H1 (cell line): ENCODE data around the gene HOXB3. TPM values are rescaled to one million over a fixed set of nuclear protein-coding genes. Genes with fewer than 3 reads are reported as not detected.

Source experiments
- SAP30 ChIP-seq: fragments of 300-600 bp; sonication (generic); IDR thresholded peaks from 2 replicates; pipeline ENCODE4 v1.7.1; 2012; ENCODE audit warnings: low read length, moderate library complexity, mild to moderate bottlenecking, inconsistent platforms; ENCODE audit not compliant: insufficient read depth, insufficient replicate concordance
- polyA plus RNA-seq, 7 experiments: library from polyadenylated mRNA; depleted of rRNA in 3 of 7; stranded (reverse) in 5 of 7; unstranded in 2 of 7; fragments of >200 nt in 5 of 7; fragments of 200-250 nt in 2 of 7; gene quantifications; 1 replicate in 5 of 7; 2 replicates in 1 of 7; 4 replicates in 1 of 7; pipeline versions ENCODE4 v1.2.1 to v1.2.3, GENCODE V29; 2011 to 2013; ENCODE audit warnings: missing spikeins in 2 of 7, mixed read lengths in 2 of 7
- total RNA-seq: library from RNA; stranded (reverse); fragmentation: NEBNext Ultra II Directional; extraction: Animal tissue kit (Norgen Biotek cat#: 25700); gene quantifications from 2 replicates; pipeline ENCODE4 v1.2.1, GENCODE V29; 2021

The HOXB3 gene
- total and polyA plus RNA-seq, 2 of the 8 experiments (the other 6 are each of a cell fraction or from before 2014, with no cell fraction given): not detected

DNA sequence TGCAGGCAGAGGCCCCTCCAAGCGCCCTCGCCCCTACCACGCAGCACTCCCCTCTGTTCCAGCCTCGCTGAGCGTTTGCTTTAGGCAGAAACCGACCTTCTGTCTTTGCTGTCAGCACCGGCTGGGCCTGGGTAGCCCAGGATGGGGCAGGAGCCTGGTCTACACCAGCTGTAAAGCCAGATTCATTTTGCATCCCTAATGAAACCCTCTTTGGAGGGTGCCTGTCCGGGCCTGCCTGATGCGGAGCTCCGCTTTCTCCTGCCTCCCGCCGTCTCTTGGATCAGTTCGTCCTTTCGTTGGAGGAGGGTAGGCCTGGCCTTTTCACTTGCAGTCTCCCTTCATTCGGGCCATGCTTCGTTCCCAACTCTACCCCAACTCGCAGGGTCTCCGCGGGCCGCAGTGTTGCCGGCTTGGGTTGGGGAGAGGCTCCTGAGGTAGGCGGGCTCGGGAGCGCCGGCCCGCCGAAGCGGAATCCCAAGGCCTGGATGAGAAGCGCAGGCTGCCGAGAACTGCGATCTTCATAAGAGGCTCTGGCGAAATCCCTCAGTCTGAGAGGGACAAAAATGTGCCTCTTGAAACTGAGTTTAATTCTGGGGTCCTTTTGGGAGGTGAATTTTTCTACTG is 29.9 kb upstream of the HOXB3 start (continued):
- TF ChIP-seq SAP30: no peak
